ENCODE measurements around the gene DCD. TPM values are rescaled to one million over a fixed set of nuclear protein-coding genes. Genes with fewer than 3 reads are reported as not detected.

Gene DCD
- total RNA-seq, 1 experiment from 2014 or later: not detected

GRCh38 chr12:54663603-54664002 lies 15.4 kb upstream of the DCD start:
- no peaks in the 10 kb centered on the region for H3K79me2 ChIP-seq (ENCODE audit: insufficient read depth, low read length)
- H4K5ac ChIP-seq (ENCODE audit: insufficient read length, low read depth, low read length): no peak overlapping the region
- no peak overlapping the region for H4K8ac ChIP-seq (replicated peaks; ENCODE audit: insufficient read length, low read depth, low read length)
- H4K91ac ChIP-seq (ENCODE audit: insufficient read length, low read depth, low read length): no peak overlapping the region
- no peak for TF ChIP-seq CTCF (conservative IDR thresholded peaks at IDR 0.05)
- H2BK20ac ChIP-seq (ENCODE audit: low read depth, low read length, poor library complexity, severe bottlenecking): no peak overlapping the region
- H3K23me2 ChIP-seq (ENCODE audit: insufficient read length, low read depth, low read length, poor library complexity, severe bottlenecking): no peaks in the 10 kb centered on the region
- no peak overlapping the region for H3K27ac ChIP-seq (ENCODE audit: insufficient read length, low read depth, low read length)
- H3K9me3 Mint-ChIP-seq: peaks cover under 1 to 3% of the 10 kb centered on the region in 2 experiments; a peak in 4 of 5 replicates
- H2BK12ac ChIP-seq (ENCODE audit: insufficient read length, low read depth, low read length): no peak overlapping the region
- no peak overlapping the region for H3K9ac ChIP-seq (ENCODE audit: extremely low read depth, insufficient read length, low read length)
- peaks cover 7 to 11% of the 10 kb centered on the region in 2 experiments for H3K4me1 Mint-ChIP-seq
- H3K79me1 ChIP-seq (ENCODE audit: insufficient read depth, low read depth, low read length, poor library complexity, severe bottlenecking): no peaks in the 10 kb centered on the region
- H2AFZ ChIP-seq (ENCODE audit: low read length): no peak overlapping the region
- H3K9me3 ChIP-seq (ENCODE audit: control insufficient read depth, low read depth, low read length): no peaks in the 10 kb centered on the region
- no peak overlapping the region for H2BK5ac ChIP-seq (ENCODE audit: insufficient read length, low read length)
- WGBS (ENCODE audit: extremely low coverage, insufficient read length, low lambda C conversion rate): no CpG with 5 or more reads among the region's 3 CpGs
- H3K4me1 ChIP-seq (ENCODE audit: insufficient read depth, low read length): no peaks in the 10 kb centered on the region
- H3K4me2 ChIP-seq (ENCODE audit: insufficient read depth, insufficient read length, low read length): no peak overlapping the region
- no peak overlapping the region for H3K4ac ChIP-seq (ENCODE audit: low read depth, low read length)
- no peak overlapping the region for H3T11ph ChIP-seq (ENCODE audit: low read length)
- H3K27me3 Mint-ChIP-seq (ENCODE audit: low read depth): peaks cover 2% of the 10 kb centered on the region
- no peaks in the 10 kb centered on the region for H3K27me3 ChIP-seq (ENCODE audit: insufficient read depth, low read length)
- no peak overlapping the region for H3K56ac ChIP-seq (ENCODE audit: insufficient read length, low read depth, low read length)
- H4K20me1 ChIP-seq (ENCODE audit: control insufficient read depth, insufficient read depth, insufficient read length): no peaks in the 10 kb centered on the region
- H3K27ac Mint-ChIP-seq: no peak overlapping the region; a peak in 1 of 7 replicates
- H2BK120ac ChIP-seq (ENCODE audit: low read depth, low read length, poor library complexity, severe bottlenecking): no peak overlapping the region
- no peak overlapping the region for H2AK5ac ChIP-seq (ENCODE audit: insufficient read length, low read length)
- H3K18ac ChIP-seq (ENCODE audit: insufficient read length, low read depth, low read length): no peak overlapping the region
- no peak overlapping the region for H3K14ac ChIP-seq (ENCODE audit: insufficient read depth, low read length)
- DNase-seq: no peak
- no peak overlapping the region for H3K23ac ChIP-seq (ENCODE audit: insufficient read length, low read depth, low read length)
- H3K36me3 Mint-ChIP-seq (ENCODE audit: insufficient read depth in 1 of 3, low read depth in 3 of 3): peaks cover 0 to 2% (median 0%) of the 10 kb centered on the region in 3 experiments; a peak in 1 of 7 replicates
- H2BK15ac ChIP-seq (ENCODE audit: low read depth, low read length): no peak overlapping the region
- H3K4me3 Mint-ChIP-seq: no peak overlapping the region
